ENCODE results near the gene VAMP2.

The VAMP2 gene, protein sequence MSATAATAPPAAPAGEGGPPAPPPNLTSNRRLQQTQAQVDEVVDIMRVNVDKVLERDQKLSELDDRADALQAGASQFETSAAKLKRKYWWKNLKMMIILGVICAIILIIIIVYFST

GRCh38 chr17:8162233-8162996 lies at the start of gene VAMP2:
Gene VAMP2, minus strand, starts transcription at chr17:8162948. Its CDS starts 69 bp downstream, at chr17:8162879.
- DNase-seq = peak; percentile 71

DNA sequence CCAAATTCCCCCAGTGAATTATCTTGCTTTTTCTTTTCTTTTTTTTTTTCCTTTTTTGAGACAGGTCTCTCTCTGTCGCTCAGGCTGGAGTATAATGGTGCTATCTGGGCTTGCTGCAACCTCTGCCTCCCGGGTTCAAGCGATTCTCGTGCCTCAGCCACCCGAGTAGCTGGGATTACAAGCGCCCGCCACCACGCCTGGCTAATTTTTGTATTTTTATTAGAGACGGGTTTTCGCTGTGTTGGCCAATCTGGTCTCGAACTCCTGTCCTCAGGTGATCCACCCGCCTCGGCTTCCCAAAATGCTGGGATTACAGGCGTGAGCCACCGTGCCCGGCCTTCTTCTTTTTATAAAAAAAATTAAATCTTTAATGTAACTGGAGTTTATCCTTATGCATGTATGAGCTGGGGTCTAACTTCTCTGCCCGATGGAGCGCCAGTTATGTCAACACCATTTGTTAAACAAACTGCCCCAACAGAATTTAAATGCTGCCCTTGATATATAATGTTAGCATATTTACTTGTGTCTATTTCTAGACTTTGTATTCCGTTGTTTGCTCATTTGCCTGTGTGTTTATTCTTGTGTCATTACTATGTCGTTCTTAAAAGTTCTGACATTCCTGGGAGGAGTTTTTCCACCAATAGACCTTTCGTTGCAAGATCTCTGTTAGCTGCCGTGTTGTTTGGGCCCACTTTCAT lies 48.2 kb upstream of the VAMP2 start:
- no peak for DNase-seq

DNA sequence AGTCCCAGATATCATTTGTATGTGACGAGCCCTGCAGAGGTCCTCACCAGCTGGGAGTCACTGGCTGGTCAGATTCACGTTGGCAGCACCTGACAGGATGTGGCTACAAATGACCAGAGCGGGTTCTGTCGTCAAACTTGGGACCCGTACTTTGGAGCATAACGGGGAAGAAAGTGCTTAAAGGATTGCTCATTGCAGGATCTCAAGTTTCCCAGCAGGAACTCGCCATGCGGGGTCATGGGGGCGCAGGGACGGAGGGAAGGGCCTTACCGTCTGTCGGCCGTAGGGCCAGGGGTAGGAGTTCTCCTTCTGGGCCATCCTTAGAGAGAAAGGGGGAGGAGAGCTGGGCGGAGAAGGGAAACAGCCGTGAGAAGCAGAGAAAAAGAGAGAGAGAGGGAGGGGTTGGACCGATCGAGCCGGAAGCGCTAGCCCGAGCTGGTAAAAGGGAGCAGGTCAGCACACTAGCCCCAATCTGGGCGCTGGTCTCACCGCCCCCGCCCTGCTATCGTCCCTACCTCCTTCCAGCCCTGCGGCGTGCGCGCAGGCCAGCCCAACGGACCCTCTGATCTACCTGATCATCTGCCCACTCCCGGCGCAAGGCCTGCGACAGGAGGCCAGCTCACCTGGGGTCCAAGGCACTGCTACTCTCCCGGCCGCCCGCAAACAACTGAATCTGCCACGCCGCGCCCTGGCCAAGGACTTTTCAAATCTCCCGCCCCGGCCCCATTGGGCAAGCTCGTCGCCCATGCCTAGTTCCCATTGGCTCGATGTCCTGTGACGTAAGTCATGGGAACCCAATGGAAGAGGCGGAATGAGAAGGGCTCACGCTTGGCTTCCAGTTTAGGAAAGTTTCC lies 47.4 kb upstream of the VAMP2 start, which contains the start of gene AURKB:
Gene AURKB (minus strand): TSS at position 669 of the 854 bp plus-strand sequence. CDS start 351 bp downstream, at position 318.
- peak; percentile 89 for DNase-seq

- no peak for DNase-seq
These were observed 43.8 kb upstream of the VAMP2 start for GRCh38 chr17:8206536-8206935.

DNA sequence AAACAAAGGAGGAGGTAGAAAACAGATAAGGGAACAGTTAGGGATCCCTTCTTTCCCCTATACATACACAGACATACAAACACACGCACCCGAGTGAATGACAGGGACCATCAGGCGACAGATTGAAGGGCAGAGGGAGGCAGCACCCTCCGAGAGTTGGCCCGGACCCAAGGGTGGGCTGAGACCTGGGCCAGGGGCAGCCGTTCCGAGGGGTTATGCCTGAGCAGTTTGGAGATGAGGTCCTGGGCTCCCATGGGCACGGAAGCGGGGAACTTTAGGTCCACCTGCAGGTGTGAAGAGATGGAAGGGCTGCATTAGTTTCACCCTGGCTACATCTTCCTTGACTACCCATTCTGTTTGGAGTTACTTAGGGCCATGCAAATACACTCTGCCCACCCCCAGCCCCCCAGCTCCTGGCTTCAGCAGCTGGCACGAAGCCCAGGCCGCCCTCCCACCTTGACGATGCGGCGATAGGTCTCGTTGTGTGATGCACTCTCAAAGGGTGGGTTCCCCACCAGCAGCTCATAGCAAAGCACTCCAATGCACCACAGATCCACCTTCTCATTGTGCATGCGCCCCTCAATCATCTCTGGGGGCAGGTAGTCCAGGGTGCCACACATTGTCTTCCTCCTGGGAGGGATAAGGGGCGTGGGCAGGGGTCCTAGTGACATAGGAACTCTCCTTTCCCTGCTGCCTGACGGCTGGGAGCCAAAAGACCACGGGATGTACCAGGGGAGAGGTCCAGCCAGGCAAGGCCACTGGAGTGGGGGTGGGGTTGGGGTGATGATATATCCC lies 42.2 kb upstream of the VAMP2 start:
- no peak for DNase-seq

- DNase-seq = no peak
These were observed 29.5 kb upstream of the VAMP2 start for GRCh38 chr17:8192070-8192815.

DNA sequence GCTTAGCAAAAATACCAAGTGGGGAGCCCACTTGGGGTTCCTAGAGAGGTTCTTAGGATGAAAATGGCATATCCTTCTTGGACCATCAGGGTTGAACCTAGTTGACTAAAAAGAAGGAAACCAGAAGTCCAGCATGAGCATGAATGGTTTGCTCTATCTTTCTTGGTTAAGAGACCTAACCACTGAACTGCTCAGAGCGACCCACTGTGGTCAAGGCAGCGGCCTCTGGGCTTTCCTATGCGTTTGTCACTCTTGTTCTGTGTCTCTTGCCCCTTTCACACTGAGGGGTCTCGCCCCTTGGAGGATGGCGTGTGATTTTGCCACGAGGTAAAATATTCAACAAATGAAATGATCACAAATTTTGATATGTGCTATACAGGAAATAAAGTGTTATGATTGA lies 27.8 kb upstream of the VAMP2 start:
- no peak for DNase-seq

GRCh38 chr17:8189711-8190477 lies 27.1 kb upstream of the VAMP2 start, which contains the start of gene BORCS6:
Gene BORCS6, minus strand, starts transcription at chr17:8190180. Its CDS starts 40 bp downstream, at chr17:8190140.
- DNase-seq = peak; percentile 89

GRCh38 chr17:8189041-8189710 lies 26.4 kb upstream of the VAMP2 start:
- DNase-seq = no peak

- DNase-seq = no peak
These were observed 25.6 kb upstream of the VAMP2 start for GRCh38 chr17:8188263-8188839.

DNA sequence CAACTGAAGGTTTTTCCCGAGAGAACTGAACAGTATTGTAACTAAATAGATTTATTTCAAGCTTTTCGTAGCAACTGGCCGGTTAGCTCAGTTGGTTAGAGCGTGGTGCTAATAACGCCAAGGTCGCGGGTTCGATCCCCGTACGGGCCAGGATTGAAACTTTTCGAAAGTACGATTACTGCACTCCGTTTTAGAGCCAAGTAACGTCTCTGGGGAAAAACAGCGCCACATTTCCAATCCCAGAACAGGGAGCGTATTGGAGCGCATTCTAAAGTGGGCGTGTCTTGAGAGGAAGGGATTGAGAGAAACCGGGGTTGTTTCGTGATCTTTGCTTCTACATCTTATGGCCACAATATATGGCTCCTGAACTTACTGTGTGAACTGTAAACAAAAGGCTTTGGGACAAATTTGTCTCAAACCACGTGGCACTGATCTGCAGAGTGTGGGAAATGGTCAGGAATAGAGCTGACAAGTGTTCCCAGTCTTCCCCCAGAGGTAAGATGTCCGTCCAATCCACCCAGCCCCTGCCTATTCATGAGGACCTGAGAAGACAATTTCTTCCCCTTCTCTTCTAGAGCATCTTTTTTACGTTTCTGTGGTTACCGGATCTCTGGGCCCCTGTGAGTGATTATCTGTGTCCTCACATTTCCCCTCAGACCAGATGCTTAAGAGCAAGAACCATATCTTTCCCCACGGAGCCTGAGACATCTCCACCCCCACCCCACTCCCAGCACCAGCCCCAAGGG lies 24.9 kb upstream of the VAMP2 start:
- peak; percentile 92 for DNase-seq

GRCh38 chr17:8186787-8187516 lies 24.2 kb upstream of the VAMP2 start:
- peak; percentile 92 for DNase-seq

DNA sequence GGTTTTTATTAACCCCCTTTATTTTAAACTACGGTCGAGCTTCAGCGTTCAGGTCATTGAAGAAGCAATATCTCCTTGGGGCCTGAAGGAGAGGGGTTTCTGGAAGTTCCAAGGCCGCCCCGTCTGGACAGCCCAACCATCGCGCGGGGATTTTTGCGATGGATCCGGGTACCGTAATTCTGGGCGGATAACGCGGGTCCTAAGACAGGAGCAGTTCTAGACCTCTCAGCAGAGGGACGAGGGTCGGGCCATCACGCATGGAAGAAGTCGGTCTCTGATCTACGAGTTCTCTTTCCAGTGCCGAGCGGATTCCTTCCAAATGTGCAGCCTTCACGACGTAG lies 23.7 kb upstream of the VAMP2 start:
- no peak for DNase-seq

DNA sequence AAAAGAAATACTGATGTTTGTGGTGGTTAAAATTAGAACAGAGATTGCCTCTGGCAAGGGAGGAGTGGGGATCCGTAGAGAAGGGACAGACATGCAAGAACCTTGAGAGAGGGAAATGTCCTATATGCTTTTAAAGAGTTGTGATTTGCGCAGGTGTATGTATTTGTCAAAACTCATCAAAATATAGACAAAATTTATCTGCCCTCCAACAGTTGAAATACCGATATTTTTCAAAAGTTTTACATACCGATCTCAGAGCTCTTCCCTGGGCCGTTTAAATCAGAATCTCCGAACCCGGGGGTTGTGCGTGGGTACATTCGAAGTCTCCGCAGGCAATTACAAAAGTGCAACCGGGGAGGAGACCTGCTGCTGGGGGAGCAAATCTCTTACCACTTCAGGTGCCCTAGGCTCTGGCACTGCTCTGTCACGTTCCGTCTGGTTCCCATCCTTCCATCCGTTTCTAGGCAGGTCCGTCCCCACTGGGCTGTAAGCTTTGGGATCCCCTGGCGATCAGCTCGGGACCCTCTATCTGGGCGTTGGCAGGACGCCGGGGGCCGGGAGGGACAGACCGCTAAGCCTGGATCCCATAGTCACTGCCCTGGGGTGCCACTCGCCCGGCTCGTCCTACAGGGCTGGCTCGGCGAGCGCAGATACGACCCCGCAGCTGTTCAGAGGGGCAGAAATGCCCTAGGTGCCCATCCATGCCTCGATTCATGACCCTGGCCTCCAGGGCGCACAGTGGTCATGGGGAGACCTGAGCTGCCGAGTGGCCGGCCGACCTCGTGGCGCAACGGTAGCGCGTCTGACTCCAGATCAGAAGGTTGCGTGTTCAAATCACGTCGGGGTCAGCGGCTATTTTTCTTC lies 23.1 kb upstream of the VAMP2 start:
- DNase-seq = peak; percentile 95

- no peak for DNase-seq
These were observed 14.4 kb upstream of the VAMP2 start for GRCh38 chr17:8176998-8177731.

GRCh38 chr17:8176197-8176940 lies 13.6 kb upstream of the VAMP2 start, which contains the start of gene TMEM107:
Gene TMEM107, minus strand, starts transcription at chr17:8176380. Its CDS starts 94 bp downstream, at chr17:8176286.
- DNase-seq = peak; percentile 78

All from activated T-cell treated with anti-CD3 and anti-CD28 coated beads for 4 hours (primary cell).